NCI-H146 treated with DMSO at 0.1 percent for 48 hours (cell line): ENCODE results near the gene FRMD4A.
"Not testable (repeated sequence)": the region's sequence is repeated elsewhere in the genome, so short reads cannot be mapped to it uniquely, and the experiment has no call there.

Experiments used
- DNase-seq: peaks from one replicate; lab custom pipeline; 2025; ENCODE audit not compliant: unreplicated experiment; lab: John Stamatoyannopoulos, UW

The FRMD4A gene

DNA sequence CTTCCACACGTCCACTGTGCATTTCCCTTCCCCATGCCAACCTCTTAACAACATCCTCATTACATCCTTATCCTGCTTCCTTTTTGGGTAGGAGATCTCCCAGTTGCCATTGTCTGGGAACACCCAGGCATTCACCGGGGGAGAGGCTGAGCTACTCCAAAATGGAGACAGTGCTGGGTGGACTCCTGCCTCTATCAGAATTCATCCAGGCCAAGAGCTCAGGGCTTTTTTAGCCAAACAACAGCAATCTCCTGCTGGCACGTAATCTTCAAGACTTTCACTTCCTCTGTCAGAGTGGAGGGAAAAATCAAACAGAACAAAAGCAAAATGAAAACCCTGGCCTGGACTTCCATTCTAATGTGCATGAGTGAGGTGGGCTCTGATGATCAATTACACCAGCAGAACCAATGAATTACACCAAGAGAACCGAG is 499.0 kb downstream of the FRMD4A start:
- DNase-seq = no peak

DNA sequence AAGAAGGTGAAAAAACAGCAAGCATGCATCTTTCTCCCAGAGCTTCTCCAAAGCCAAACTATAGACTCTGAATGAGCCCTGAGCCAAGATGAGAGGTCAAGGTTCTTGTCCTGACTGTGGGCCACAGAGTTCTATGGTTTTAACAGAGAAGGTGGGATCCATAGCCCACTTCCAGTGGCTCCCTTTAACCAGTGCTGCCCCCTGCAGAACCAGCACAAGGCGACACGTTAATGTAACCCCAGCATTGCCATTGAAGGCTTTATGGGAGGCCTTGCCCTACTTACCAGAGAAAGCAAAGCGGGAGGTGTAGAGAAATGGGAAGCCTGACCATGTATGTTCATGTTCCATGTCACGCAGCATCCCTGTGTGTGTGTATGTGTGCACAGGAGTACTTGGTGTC is 500.3 kb downstream of the FRMD4A start:
- DNase-seq = no peak

DNA sequence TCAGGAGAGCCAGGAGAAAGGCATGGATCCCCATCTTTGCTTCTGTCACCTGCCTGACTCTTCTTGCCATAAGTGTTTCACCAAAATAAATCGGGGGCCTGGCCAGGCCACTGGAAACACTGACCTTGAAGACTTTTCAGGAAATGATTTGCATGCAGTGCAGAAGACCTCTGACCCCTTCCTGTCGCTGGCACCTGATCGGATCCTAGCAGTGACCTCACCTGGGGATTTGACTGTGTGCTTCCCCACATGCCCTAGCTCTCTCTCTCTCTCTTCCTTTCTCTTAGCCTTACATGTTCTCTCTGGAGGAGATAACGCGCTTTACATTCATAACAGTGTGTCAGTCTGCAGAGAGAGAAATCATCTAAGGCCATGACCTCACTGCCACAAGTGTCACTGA is 500.9 kb downstream of the FRMD4A start:
- no peak for DNase-seq

DNA sequence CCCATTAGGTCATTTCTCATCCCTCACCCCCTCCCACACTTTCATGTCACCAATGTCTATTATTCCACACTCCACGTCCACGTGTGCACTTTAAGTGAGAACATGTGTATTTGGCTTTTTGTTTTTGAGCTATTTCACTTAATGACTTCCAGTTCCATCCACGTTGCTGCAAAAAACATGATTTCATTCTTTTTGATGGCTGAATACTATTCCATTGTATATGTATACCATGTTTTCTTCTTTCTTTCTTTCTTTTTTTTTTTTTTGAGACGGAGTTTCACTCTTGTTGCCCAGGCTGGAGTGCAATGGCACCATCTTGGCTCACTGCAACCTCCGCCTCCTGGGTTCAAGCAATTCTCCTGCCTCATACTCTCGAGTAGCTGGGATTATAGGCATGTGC is 502.4 kb downstream of the FRMD4A start:
- not testable (repeated sequence) for DNase-seq

DNA sequence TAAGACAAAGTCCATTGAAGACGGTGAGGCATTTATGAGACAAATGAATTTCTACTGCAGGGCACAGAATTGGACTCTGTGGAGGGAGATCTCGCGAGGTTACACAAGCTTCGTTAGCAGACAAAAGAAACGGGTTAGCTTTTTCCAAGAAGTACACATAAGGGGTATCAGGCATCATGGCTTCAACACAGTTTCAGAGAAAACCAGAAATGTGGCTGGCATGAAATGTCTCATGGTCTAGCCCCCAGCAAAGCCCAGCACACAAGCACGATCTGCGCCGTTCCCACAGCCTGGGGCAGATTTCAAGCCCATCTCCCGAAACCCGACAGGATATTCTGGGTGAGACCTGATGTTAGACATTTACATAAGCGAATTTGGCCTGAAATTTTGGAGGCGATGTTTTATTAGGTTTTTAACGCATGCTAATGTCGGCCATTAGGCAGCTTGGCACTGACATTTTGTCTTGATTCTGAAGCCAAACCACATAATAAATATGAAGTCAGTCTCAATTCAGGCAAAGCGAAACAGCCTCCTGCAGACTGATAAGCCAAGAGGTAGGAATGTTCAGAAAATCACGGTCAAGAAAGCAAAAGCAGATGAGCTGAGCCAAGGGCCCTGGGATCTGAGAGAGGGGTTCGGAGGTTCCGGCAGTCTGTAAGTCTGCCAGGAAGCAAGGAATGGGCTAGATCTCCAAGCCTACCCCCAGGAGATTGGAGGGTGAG is 503.5 kb downstream of the FRMD4A start:
- DNase-seq = no peak

DNA sequence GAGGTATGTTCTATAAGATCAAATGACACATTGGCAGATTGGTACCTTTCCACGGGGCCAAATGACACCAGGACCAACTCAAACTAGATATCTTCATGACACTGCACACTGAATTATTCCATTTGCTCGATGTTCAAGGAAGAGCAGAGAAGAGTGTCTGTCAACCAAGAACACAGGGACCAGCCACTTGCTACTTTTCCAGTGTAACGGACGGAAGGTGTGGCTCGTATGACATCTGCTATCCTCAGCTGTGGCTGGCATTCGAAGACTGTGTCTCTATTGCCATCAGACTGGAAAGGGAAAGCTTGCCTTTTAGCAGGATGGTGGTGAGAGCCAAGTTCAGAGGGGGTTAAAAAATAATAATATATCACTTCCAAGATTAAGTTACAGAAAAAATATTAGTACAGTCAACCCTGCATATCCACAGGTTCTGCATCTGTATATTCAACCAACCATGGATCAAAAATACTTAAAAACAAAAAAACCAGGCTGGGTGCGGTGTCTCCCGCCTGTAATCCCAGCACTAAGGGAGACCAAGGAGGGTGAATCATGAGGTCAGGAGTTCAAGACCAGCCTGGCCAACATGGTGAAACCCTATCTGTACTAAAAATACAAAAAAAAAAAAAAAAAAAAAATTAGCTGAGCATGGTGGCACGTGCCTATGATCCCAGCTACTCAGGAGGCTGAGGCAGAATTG is 506.9 kb downstream of the FRMD4A start:
- no peak for DNase-seq

DNA sequence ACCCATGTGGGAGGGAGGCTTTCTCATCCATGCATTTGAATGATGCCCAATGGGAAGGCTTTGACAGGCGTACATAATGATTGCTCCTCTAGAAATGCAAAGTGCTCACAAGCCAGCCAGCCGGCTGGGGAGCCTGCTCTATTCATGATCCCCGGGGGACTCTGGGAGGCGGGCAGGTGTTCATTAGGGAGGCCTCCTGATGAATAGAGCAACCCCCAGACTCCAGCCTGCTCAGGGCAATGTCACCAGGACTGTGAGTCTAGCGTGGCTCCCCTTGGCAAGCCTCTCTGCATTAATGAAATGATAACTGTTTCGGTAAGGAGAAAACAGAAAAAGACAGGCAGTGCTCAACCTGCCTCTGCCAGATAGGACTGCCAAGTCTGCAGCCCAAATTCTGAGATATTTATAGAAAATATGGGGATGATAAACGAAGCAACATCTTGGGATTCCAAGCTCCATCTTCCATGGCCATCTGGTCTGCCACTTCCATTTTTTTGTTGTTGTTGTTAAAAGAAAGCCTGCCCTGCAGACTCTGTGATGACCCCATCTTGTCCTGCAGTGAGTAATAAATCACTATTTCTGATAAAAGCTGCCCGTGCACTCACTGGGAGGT is 507.5 kb downstream of the FRMD4A start:
- peak; percentile 65 for DNase-seq

DNA sequence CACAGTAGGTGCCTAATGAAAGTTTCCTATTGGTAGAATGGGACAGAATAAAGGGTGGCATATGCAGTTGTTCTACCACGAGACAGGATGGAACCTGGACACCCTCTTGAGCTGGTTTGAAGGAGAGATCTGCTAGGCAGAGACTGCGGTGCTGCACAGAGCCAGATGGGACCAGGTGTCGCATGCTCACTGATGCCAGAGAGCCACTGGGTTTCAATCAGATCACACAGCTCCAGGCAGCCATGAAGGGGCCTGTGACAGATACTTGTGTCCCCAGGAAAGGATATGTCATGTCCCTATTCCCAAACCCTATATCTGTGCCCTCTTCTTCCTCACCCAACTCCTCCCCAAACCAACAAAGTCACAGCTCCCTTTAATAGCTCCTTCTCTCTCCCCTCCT is 508.2 kb downstream of the FRMD4A start:
- no peak for DNase-seq

DNA sequence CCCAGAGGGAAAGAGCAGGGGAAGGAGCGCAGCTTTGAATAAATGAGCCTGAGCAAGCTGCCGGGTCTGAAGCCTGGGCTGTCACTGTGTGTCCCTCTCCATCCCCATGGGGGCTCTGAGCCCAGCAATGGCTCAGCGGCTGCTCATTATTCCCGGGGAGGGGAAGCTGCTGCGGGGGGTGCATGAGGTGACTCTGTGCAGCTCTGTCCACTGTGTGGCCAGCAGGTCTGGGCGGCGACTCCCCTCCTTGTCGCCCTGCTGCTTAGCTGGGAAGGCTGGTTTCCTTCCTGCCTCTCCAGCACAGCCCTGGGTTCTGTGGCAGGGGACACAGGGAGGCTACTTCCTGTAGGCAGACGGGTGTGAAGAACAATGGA is 509.8 kb downstream of the FRMD4A start:
- no peak for DNase-seq

DNA sequence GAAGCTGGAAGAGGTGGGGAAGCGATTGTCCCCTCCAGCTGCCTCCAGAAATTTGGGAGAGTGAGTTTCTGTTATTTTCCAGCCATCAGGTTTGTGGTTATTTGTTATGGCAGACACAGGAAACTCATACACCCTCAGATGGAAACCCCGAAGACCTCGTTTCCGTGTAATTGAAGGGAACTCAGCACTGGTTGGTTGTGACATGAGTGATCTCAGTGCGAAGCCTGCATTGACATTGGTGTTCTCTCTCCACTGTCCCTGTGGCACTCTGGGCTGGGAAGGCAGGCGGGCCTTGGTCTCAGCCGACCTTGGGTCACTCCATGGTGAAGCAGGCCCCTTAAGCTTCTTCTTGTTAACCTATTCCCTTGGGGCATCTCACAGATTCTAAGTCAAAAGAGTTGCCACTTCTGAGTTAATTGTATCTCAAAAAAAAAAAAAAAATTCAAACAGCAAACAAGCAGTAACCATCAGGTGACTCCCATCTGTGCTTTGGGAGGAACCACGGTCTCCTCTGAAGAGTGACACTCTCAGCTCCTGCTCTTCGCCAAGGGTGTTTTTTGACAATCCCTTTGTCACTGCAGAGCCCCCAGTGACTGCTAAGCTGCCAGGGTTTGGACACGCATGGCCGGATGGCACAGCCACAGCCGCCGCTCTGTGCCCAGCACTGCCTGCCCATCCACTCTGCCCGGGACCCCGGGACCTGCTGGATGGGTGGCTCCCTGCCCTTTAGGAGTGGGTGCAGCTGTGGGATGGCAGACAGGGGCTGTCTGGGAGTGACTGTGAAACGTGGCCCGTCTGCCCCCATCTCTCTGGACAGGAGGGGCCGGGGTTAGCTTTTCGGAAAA is 510.4 kb downstream of the FRMD4A start:
- DNase-seq = no peak

DNA sequence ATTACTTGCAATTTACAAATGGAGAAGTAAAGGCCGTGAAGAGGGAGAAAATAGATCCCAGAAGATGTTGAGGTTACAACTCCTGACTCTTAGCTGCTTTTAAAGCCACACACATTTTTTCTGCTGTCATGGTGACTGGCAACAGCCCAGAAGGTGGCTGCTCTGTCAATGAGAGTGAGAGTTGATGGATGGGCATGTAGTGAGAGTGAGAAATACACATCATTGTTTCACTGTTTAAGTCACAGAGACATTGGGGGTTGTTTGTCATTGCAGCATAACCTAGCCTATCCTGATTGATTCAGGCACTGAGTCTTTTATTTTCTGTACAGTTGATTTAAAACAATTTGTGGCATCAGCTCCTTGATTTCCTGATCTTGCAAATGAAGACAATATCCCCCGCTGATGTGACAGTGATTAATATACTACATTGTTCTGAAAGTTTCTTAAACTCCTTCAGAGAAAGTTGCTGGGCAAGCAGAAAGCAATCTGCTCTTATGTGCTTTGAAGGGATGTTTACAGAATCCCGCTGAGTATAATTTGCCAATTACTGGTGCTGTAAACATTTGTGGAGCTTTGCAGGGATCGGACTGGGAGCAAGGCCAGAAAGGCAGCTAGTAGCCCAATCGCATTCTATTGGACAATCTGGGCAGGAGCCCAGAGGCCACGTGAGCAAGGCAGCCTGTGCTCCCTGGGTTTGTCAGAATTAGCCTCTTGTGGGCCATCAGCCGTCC is 514.4 kb downstream of the FRMD4A start:
- DNase-seq = peak; percentile 98

DNA sequence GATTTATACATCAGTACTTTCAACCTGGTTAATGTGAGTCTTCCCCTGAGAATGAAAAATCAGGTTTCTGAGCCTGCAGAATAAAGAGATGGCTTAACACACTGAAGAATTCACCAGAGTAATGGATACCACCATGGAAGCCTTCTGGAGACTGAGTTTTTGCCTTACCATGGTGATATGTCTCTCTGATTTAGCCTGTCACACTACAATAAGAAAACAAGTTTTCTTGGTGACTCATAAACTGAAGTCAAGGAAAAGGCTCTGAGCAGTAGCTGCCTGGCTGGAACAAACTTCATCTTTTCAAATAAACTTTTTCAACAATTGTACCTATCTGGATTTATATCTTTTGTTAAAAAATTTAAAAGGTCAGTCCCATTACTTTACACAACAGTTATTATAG is 515.0 kb downstream of the FRMD4A start:
- no peak for DNase-seq

DNA sequence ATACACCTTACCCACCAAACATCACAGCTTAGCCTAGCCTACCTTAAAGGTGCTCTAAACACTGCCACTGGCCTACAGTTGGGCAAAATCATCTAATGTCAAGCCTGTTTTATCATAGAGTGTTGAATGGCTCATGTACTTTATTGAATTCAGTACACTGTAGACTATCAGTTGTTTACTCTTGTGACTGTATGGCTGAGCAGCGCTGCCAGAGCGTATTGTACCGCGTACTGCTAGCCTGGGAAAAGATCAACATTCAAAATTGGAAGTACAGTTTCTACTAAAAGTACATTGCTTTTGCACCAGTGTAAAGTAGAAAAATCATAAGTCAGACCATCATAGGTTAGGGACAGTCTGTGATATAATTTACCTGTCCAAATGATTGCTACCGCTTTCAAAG is 517.2 kb downstream of the FRMD4A start:
- no peak for DNase-seq

DNA sequence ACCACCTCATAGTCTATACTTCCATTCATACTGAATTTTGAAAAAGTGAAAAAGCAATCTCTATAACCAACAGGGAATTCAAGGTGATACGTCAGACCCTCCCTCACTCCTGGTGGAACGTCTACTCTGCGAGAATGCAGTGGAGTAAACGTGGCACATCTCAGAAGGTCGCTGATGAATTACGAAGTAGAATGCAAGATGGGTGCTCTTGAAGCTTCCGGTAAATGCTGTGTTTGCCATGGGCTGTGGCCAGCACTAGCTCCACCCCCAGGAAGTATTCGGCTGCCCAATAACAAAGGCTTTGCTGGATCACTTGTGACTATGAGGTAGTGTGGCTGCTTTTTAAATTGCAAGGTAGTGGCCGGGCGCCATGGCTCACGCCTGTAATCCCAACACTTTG is 517.9 kb downstream of the FRMD4A start:
- DNase-seq = no peak

DNA sequence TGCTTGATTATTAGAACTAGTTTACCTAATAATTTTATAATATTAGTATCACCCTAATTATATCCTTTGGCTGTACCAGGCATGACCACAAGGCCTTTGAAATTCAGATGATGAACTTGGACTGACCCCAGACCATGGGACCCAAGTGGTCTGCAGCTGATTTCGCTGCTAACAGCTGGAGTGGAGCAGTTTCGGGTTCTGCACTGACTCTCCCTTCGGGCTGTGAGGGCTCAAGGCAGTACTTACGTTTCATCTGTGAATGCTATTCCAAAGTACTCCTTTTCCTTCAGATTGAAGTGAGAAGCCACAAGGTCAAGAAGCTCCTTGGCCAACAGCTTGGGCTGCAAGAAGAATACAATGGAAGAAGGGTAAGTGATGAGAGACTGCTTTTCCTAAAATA is 520.2 kb downstream of the FRMD4A start:
- no peak for DNase-seq

DNA sequence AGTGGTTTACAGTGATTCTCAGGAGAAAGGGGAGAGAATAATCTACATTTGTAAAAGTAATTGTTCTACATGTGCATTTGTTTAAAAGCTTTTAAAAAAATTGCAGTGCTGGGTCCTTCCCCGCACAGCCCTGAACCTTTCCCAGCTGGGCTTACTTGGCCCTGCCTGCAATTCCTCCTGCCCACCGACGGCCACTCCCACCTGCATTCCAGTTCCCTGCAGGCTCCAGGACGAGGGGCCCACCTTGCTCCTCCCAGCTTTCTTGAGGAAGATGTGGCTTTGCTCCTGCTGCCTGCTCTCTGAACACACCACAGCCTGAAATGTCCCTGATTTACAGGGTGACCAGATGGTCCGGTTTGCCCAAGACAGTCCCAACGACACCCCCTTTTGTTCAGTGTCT is 521.3 kb downstream of the FRMD4A start:
- DNase-seq = no peak

DNA sequence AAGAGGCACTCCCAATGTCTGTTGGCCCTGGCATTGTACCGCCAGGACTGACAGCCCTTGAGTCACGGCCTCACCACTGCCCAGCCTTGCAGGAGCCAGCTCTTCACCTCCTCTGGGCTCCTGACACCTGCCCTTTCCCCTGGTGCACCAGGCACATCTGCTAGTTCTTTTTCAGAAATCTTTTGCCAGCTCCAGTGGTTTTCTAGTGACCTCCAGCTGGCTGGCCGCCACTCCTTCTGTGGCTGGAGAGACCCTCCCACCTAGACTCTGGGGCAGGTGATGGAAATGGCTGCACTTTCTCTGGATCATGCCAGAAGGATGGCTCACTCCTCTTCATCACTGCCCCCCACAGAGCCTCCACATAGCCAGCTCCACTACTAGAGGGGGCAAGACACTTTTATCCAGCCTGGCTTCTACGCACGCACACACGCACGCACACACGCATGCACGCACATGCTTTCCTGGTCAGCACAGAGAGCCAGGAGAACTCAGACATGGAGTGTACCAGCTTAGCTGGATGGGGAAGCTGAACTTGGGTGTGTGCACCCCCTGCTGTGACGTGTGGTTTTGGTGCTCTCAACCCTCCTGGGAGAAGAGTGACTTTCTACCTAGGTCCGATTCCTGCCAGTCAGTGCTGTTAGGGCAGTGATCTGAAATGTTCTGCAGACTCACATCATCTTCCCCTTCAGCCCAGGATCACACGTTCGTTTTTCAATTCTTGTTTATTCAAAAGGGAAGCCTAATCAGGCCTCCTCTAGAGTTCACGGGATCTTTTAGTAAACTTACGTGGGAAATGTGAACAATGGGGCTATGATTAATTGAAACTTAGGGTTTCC is 522.0 kb downstream of the FRMD4A start:
- no peak for DNase-seq

DNA sequence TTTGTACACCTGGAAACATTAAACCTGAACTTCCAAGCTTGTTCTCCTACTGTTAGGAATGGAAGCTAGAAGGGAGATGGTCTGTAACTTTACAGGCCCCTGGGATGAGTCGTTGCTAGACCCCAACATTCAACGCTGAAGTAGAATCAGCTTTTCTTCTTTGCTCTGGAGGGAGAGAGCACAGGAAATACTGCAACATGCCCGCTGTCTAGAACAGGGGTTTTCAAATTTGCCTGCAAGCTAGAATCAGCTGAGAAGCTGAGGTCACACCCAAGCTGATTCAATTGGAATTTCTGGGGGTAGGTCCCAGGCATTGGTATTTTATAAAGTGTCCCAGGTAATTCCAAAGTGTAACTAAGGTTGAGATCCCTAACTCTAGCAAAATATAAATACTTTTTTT is 524.3 kb downstream of the FRMD4A start:
- DNase-seq = no peak

DNA sequence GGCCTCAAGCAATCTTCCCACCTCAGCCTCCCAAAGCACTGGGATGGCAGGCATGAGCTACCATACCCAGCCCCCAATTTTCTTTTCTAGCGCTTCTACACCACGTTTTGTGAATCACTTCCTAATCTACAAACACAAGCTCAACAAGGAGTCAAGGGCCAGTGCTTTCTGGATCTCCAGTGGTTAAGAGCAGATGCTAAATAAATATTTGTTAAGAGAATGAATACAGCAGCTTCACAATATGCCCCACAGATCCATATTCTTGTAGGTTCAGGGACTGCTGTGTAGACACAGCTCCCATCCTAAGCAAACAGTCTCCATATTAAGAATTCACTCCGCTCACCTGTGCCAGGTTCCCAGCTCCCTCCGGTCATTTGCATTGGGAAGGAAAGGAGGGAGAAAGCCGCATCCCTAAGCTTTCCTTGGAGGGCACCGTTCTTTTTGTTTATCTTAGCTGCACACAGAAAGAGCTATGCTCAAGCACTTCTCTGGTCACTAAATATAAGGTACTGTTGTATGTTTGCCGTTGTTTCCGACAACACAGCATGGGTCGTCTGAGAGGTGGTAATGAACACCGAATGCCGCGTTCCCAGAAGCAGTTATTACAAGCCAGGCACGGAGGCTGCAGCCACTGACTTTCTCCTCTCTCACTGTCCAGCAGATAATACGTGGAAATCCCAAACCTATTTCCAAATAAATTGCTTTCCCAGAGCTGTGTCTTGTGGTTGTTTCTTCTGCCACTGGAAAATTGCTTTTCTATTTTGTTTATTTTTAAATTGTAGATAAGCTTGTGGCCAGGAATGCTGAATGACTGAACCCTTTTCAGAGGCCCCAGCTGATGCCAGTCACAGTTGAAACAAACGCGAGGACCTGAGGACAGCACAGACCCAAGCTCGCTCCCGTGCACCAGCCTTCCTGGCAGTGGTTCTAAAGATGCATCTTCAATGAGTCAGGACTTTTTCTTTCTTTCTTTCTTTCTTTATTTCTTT is 526.9 kb downstream of the FRMD4A start:
- peak; percentile 97 for DNase-seq
